ENCODE measurements around the gene UBN2. TPM values are rescaled to one million over a fixed set of nuclear protein-coding genes. Genes with fewer than 3 reads are reported as not detected.

Gene UBN2
- total RNA-seq, 3 donors from 2014 or later (not counting 1 experiment from before 2014, with no cell fraction given): 17.6 to 33.2 (median 21.2) TPM

- DNase-seq: no peak
- no peaks in the 10 kb centered on the region for H3K27me3 Mint-ChIP-seq (ENCODE audit: low read depth in 2 of 2)
- H3K4me3 ChIP-seq (ENCODE audit: low read length): no peak overlapping the region
- H3K9me3 Mint-ChIP-seq: no peaks in the 10 kb centered on the region
- H3K4me1 ChIP-seq (ENCODE audit: control insufficient read depth, insufficient read depth, low read length): no peaks in the 10 kb centered on the region
- no peaks in the 10 kb centered on the region for H3K36me3 Mint-ChIP-seq
- 69% methylated on average over 2 of the region's 2 CpGs for WGBS (ENCODE audit: insufficient coverage)
- H3K27ac ChIP-seq (ENCODE audit: low read length): no peak overlapping the region
- TF ChIP-seq CTCF (IDR thresholded peaks at IDR 0.05): no peak
- no peaks in the 10 kb centered on the region for H3K4me1 Mint-ChIP-seq
- H3K27me3 ChIP-seq (ENCODE audit: control insufficient read depth, insufficient read depth, low read length): no peaks in the 10 kb centered on the region
- H3K27ac Mint-ChIP-seq: no peak overlapping the region
- no peaks in the 10 kb centered on the region for H3K36me3 ChIP-seq (ENCODE audit: control insufficient read depth, insufficient read depth, low read length)
- no peak for ATAC-seq
- no peaks in the 10 kb centered on the region for H3K9me3 ChIP-seq (ENCODE audit: control insufficient read depth, insufficient read depth, low read length)
- intact Hi-C loops (cut with micrococcal nuclease): no loop called here
- no peak overlapping the region for H3K4me3 Mint-ChIP-seq
These were observed 97.3 kb downstream of the UBN2 start for GRCh38 chr7:139328375-139328774.

GRCh38 chr7:139329119-139329518, 98.1 kb downstream of the UBN2 start:
- WGBS (ENCODE audit: insufficient coverage): 80% methylated on average over 2 of the region's 2 CpGs
- Histone ChIP-seq H3K9me3 (ENCODE audit: control insufficient read depth, insufficient read depth, low read length) (no peaks in the 10 kb centered on the region), H3K4me3 (ENCODE audit: low read length) (no peak overlapping the region), H3K4me1 (ENCODE audit: control insufficient read depth, insufficient read depth, low read length) (no peaks in the 10 kb centered on the region), H3K36me3 (ENCODE audit: control insufficient read depth, insufficient read depth, low read length) (no peaks in the 10 kb centered on the region), H3K27ac (ENCODE audit: low read length) (no peak overlapping the region), H3K27me3 (ENCODE audit: control insufficient read depth, insufficient read depth, low read length) (no peaks in the 10 kb centered on the region)
- intact Hi-C loops (cut with micrococcal nuclease): no loop called here
- Mint-ChIP-seq H3K27me3 (ENCODE audit: low read depth in 2 of 2) (no peaks in the 10 kb centered on the region), H3K4me3 (no peak overlapping the region), H3K9me3 (no peaks in the 10 kb centered on the region), H3K36me3 (no peaks in the 10 kb centered on the region), H3K27ac (no peak overlapping the region), H3K4me1 (no peaks in the 10 kb centered on the region)
- ATAC-seq (no peak), DNase-seq (no peak)
- no peak for TF ChIP-seq CTCF (IDR thresholded peaks at IDR 0.05)

GRCh38 chr7:139330333-139331030, 99.4 kb downstream of the UBN2 start:
- Mint-ChIP-seq H3K27me3 (ENCODE audit: low read depth in 2 of 2) (peaks cover 0 to 5% of the 10 kb centered on the region in 2 donors), H3K36me3 (no peaks in the 10 kb centered on the region), H3K9me3 (no peaks in the 10 kb centered on the region), H3K4me1 (no peaks in the 10 kb centered on the region), H3K27ac (no peak overlapping the region), H3K4me3 (no peak overlapping the region)
- Histone ChIP-seq H3K27me3 (ENCODE audit: control insufficient read depth, insufficient read depth, low read length) (no peaks in the 10 kb centered on the region), H3K36me3 (ENCODE audit: control insufficient read depth, insufficient read depth, low read length) (no peaks in the 10 kb centered on the region), H3K4me3 (ENCODE audit: low read length) (no peak overlapping the region), H3K4me1 (ENCODE audit: control insufficient read depth, insufficient read depth, low read length) (no peaks in the 10 kb centered on the region), H3K9me3 (ENCODE audit: control insufficient read depth, insufficient read depth, low read length) (no peaks in the 10 kb centered on the region), H3K27ac (ENCODE audit: low read length) (no peak overlapping the region)
- intact Hi-C loops (cut with micrococcal nuclease): no loop called here
- no peak for TF ChIP-seq CTCF (IDR thresholded peaks at IDR 0.05)
- DNase-seq (no peak), ATAC-seq (no peak)
- WGBS (ENCODE audit: insufficient coverage): 100% methylated on average over 3 of the region's 3 CpGs
